CD14-positive monocyte (primary cell): ENCODE results near the gene GRM8. TPM values are rescaled to one million over a fixed set of nuclear protein-coding genes. Genes with fewer than 3 reads are reported as not detected.

Experiments
- DNase-seq, 3 donors: peaks; one replicate each; pipeline ENCODE4 v3.0.0-alpha.2; 2011 to 2022
- H2AFZ ChIP-seq: 2 replicates; pipeline ENCODE4 v1.6.0; 2012; ENCODE audit warnings: mild to moderate bottlenecking, low read depth, low read length, inconsistent platforms; ENCODE audit not compliant: insufficient read depth, poor library complexity, severe bottlenecking
- H3K27ac ChIP-seq, 2 donors: 1 replicate in 1 of 2; 2 replicates in 1 of 2; pipeline ENCODE4 v1.5.1; 2012 to 2013; ENCODE audit warnings: low read length in 2 of 2, control low read depth in 1 of 2, inconsistent platforms in 1 of 2, low read depth in 1 of 2, mild to moderate bottlenecking in 1 of 2
- H3K27me3 ChIP-seq, 2 donors: one replicate each; pipeline versions ENCODE4 v1.6.0 to v1.6.1; 2011 to 2013; ENCODE audit warnings: low read length in 2 of 2; ENCODE audit not compliant: control insufficient read depth in 2 of 2, insufficient read depth in 2 of 2
- H3K36me3 ChIP-seq, 2 donors: replicated peaks in 1 of 2; 1 replicate in 1 of 2; 2 replicates in 1 of 2; pipeline versions ENCODE4 v1.5.1 to v1.6.1; 2012 to 2013; ENCODE audit warnings: low read length in 2 of 2, control low read depth in 1 of 2, inconsistent platforms in 1 of 2, mild to moderate bottlenecking in 1 of 2; ENCODE audit not compliant: insufficient read depth in 2 of 2, control insufficient read depth in 1 of 2
- H3K4me1 ChIP-seq, 2 donors: 1 replicate in 1 of 2; 2 replicates in 1 of 2; pipeline versions ENCODE4 v1.5.1 to v1.6.1; 2012 to 2013; ENCODE audit warnings: low read length in 2 of 2, control low read depth in 1 of 2, inconsistent platforms in 1 of 2, mild to moderate bottlenecking in 1 of 2, moderate library complexity in 1 of 2; ENCODE audit not compliant: insufficient read depth in 2 of 2, control insufficient read depth in 1 of 2
- H3K4me2 ChIP-seq: replicated peaks from 2 replicates; pipeline ENCODE3; 2012; ENCODE audit warnings: low read length, moderate library complexity, mild to moderate bottlenecking; ENCODE audit not compliant: poor library complexity, severe bottlenecking; ENCODE audit errors: extremely low read depth
- H3K4me3 ChIP-seq, 3 experiments: fragments of 200-600 bp in 1 of 3; sonication (generic) in 1 of 3; replicated peaks in 1 of 3; 1 replicate in 2 of 3; 2 replicates in 1 of 3; pipeline ENCODE4 v1.5.1; 2011 to 2013; ENCODE audit warnings: low read length in 3 of 3, mild to moderate bottlenecking in 3 of 3, control low read depth in 2 of 3, low read depth in 2 of 3, inconsistent platforms in 1 of 3, moderate library complexity in 1 of 3
- H3K79me2 ChIP-seq: 2 replicates; pipeline ENCODE4 v1.6.0; 2012; ENCODE audit warnings: mild to moderate bottlenecking, control low read depth, inconsistent platforms, low read length, moderate library complexity; ENCODE audit not compliant: insufficient read depth
- H3K9ac ChIP-seq: 2 replicates; pipeline ENCODE4 v1.6.0; 2017; ENCODE audit warnings: low read length, mild to moderate bottlenecking; ENCODE audit not compliant: insufficient read depth, poor library complexity, severe bottlenecking
- H3K9me3 ChIP-seq, 2 donors: replicated peaks in 1 of 2; 1 replicate in 1 of 2; 2 replicates in 1 of 2; pipeline versions ENCODE4 v1.5.1 to v1.6.1; 2012 to 2013; ENCODE audit warnings: low read length in 2 of 2, control low read depth in 1 of 2; ENCODE audit not compliant: control insufficient read depth in 1 of 2, insufficient read depth in 1 of 2
- H4K20me1 ChIP-seq: 2 replicates; pipeline ENCODE4 v1.6.0; 2012; ENCODE audit warnings: mild to moderate bottlenecking, low read length, control low read depth, moderate library complexity; ENCODE audit not compliant: insufficient read depth
- H3K27ac Mint-ChIP-seq, 7 donors: one replicate each; pipeline ENCODE4 v1.8.0; 2020; ENCODE audit warnings: mild to moderate bottlenecking in 7 of 7, mixed read lengths in 7 of 7, moderate library complexity in 6 of 7, inconsistent platforms in 2 of 7
- H3K27me3 Mint-ChIP-seq, 3 donors: one replicate each; pipeline ENCODE4 v1.8.0; 2021 to 2022; ENCODE audit warnings: low read depth in 3 of 3, mild to moderate bottlenecking in 3 of 3, mixed read lengths in 3 of 3, moderate library complexity in 3 of 3, inconsistent platforms in 1 of 3
- H3K36me3 Mint-ChIP-seq, 2 donors: one replicate each; pipeline ENCODE4 v1.8.0; 2020; ENCODE audit warnings: mixed read lengths in 2 of 2, inconsistent platforms in 1 of 2, mild to moderate bottlenecking in 1 of 2
- H3K4me1 Mint-ChIP-seq: one replicate; pipeline ENCODE4 v1.8.0; 2020; ENCODE audit warnings: mild to moderate bottlenecking, mixed read lengths
- H3K4me3 Mint-ChIP-seq, 2 donors: one replicate each; pipeline ENCODE4 v1.8.0; 2020; ENCODE audit warnings: mild to moderate bottlenecking in 2 of 2, mixed read lengths in 2 of 2, moderate library complexity in 1 of 2
- H3K9me3 Mint-ChIP-seq, 7 donors: one replicate each; pipeline ENCODE4 v1.8.0; 2020 to 2022; ENCODE audit warnings: mixed read lengths in 7 of 7, mild to moderate bottlenecking in 6 of 7, moderate library complexity in 6 of 7, inconsistent platforms in 2 of 7
- CTCF ChIP-seq: fragments of 200-600 bp; IDR thresholded peaks from one replicate; pipeline ENCODE4 v1.8.0; 2022; ENCODE audit warnings: antibody characterized with exemption, mild to moderate bottlenecking
- WGBS: methylation state at CpG from one replicate; pipeline ENCODE4 v1.1.5; 2013; ENCODE audit warnings: missing lambda C conversion rate; ENCODE audit not compliant: insufficient coverage; 5-methylcytosine and 5-hydroxymethylcytosine counted together
- intact Hi-C, 2 donors: fragments of 100-400 bp; cut with micrococcal nuclease; formaldehyde crosslinking; loops; one replicate each; pipeline versions ENCODE4 v1.15.0 to v1.15.1; 2023
- polyA plus RNA-seq, 3 donors: library from polyadenylated mRNA; depleted of rRNA in 1 of 3; unstranded in 2 of 3; stranded (reverse) in 1 of 3; fragments of 300-500 nt in 2 of 3; fragments of >200 nt in 1 of 3; fragmentation: Illumina TruSeq in 2 of 3; gene quantifications; 1 replicate in 2 of 3; 2 replicates in 1 of 3; pipeline ENCODE4 v1.2.3, GENCODE V29; 2012 to 2021

GRM8 gene
- polyA plus RNA-seq, 3 donors: not detected

GRCh38 chr7:127152423-127152822 is 100.3 kb downstream of the GRM8 start:
- TF ChIP-seq CTCF: no peak
- H3K4me1 Mint-ChIP-seq: no peaks in the 10 kb centered on the region
- Histone ChIP-seq H3K36me3 (no peaks in the 10 kb centered on the region), H3K4me1 (no peaks in the 10 kb centered on the region), H3K4me3 (no peak overlapping the region), H3K27me3 (no peaks in the 10 kb centered on the region), H4K20me1 (no peaks in the 10 kb centered on the region), H3K79me2 (no peaks in the 10 kb centered on the region), H3K9ac (no peak overlapping the region), H3K27ac (no peak overlapping the region), H3K4me2 (no peak overlapping the region), H2AFZ (no peak overlapping the region), H3K9me3 (peaks cover 0 to 2% of the 10 kb centered on the region in 2 donors)
- no peak overlapping the region for H3K27ac Mint-ChIP-seq
- intact Hi-C loops: no loop called here
- no peak overlapping the region for H3K4me3 Mint-ChIP-seq
- H3K36me3 Mint-ChIP-seq: no peaks in the 10 kb centered on the region
- DNase-seq: no peak
- H3K27me3 Mint-ChIP-seq: peaks cover 0 to 2% (median 2%) of the 10 kb centered on the region in 3 donors
- peaks cover 0 to 6% (median 2%) of the 10 kb centered on the region in 7 donors for H3K9me3 Mint-ChIP-seq

- WGBS: 91% methylated on average over 4 of the region's 8 CpGs
Observed at GRCh38 chr7:127151379-127151778, 101.4 kb downstream of the GRM8 start.

More at GRCh38 chr7:127151379-127151778, 101.4 kb downstream of the GRM8 start:
- Histone ChIP-seq H3K27me3 (no peaks in the 10 kb centered on the region), H3K9ac (no peak overlapping the region), H2AFZ (no peak overlapping the region), H3K9me3 (peaks cover 0 to 2% of the 10 kb centered on the region in 2 donors), H3K36me3 (no peaks in the 10 kb centered on the region), H4K20me1 (no peaks in the 10 kb centered on the region), H3K4me2 (no peak overlapping the region), H3K27ac (no peak overlapping the region), H3K4me3 (no peak overlapping the region), H3K79me2 (no peaks in the 10 kb centered on the region), H3K4me1 (no peaks in the 10 kb centered on the region)
- Mint-ChIP-seq H3K4me3 (no peak overlapping the region), H3K4me1 (no peaks in the 10 kb centered on the region), H3K27me3 (peaks cover 0 to 2% (median 2%) of the 10 kb centered on the region in 3 donors), H3K27ac (no peak overlapping the region), H3K9me3 (peaks cover 0 to 6% (median 4%) of the 10 kb centered on the region in 7 donors), H3K36me3 (no peaks in the 10 kb centered on the region)
- intact Hi-C loops: no loop called here
- no peak for DNase-seq
- no peak for TF ChIP-seq CTCF
